ENCODE data around the gene PREX1.

- no peak for TF ChIP-seq CTCF (IDR thresholded peaks at IDR 0.05)
- peak in 1 of 3 donors; percentile 35 for TF ChIP-seq POLR2AphosphoS5 (IDR thresholded peaks at IDR 0.05)
Measured at GRCh38 chr20:48659858-48660257, 167.9 kb downstream of the PREX1 start.
